Activated T-helper 17 cell treated with anti-CD3 and anti-CD28 coated beads, Interleukin-2, amount 50 U/mL, for 72 hours (primary cell): ENCODE data around the gene SCAF1. TPM values are rescaled to one million over a fixed set of nuclear protein-coding genes. Genes with fewer than 3 reads are reported as not detected.

Source experiments
- ATAC-seq: fragments of 150-1000 bp; cut with Tn5 transposase; replicated peaks from 2 replicates; pipeline ENCODE4 v1.10.0; 2021; ENCODE audit warnings: mild to moderate bottlenecking, moderate library complexity
- H3K27ac Mint-ChIP-seq: one replicate; pipeline ENCODE4 v1.8.0; 2022; ENCODE audit warnings: mixed read lengths
- H3K27me3 Mint-ChIP-seq: one replicate; pipeline ENCODE4 v1.8.0; 2022; ENCODE audit warnings: mixed read lengths
- H3K36me3 Mint-ChIP-seq: one replicate; pipeline ENCODE4 v1.8.0; 2022; ENCODE audit warnings: low read depth, mild to moderate bottlenecking, mixed read lengths
- H3K4me1 Mint-ChIP-seq: one replicate; pipeline ENCODE4 v1.8.0; 2022; ENCODE audit warnings: mixed read lengths
- H3K4me3 Mint-ChIP-seq: one replicate; pipeline ENCODE4 v1.8.0; 2022; ENCODE audit warnings: mild to moderate bottlenecking, mixed read lengths
- H3K9me3 Mint-ChIP-seq: one replicate; pipeline ENCODE4 v1.8.0; 2022; ENCODE audit warnings: mixed read lengths
- total RNA-seq, 2 donors: library from RNA; stranded (reverse); gene quantifications; one replicate each; pipeline ENCODE4 v1.2.3, GENCODE V29; 2022

Gene SCAF1
- total RNA-seq: 10 to 100 TPM; 53.8 to 60.5 TPM

- no peaks in the 10 kb centered on the region for H3K27me3 Mint-ChIP-seq
- peak; percentile 70 for ATAC-seq
- H3K27ac Mint-ChIP-seq: peak within 1 kb of the TSS; percentile 98
- H3K4me3 Mint-ChIP-seq: peak within 1 kb of the TSS; percentile 99
- no peaks in the 10 kb centered on the region for H3K9me3 Mint-ChIP-seq
- peaks cover 39% of the 10 kb centered on the region for H3K4me1 Mint-ChIP-seq
- peaks cover 45% of the 10 kb centered on the region for H3K36me3 Mint-ChIP-seq
Observed at GRCh38 chr19:49641688-49642491, at the start of gene SCAF1. Gene SCAF1 (plus strand): TSS chr19:49642209. CDS start chr19:49645027, 2,818 bp downstream.

GRCh38 chr19:49592486-49593232, 49.4 kb upstream of the SCAF1 start:
- peaks cover 31% of the 10 kb centered on the region for H3K4me1 Mint-ChIP-seq
- H3K27ac Mint-ChIP-seq: peak overlapping the region; percentile 75
- ATAC-seq: no peak
- peak overlapping the region; percentile 94 for H3K4me3 Mint-ChIP-seq
- no peaks in the 10 kb centered on the region for H3K27me3 Mint-ChIP-seq
- H3K36me3 Mint-ChIP-seq: peaks cover 27% of the 10 kb centered on the region
- H3K9me3 Mint-ChIP-seq: no peaks in the 10 kb centered on the region

- peak overlapping the region; percentile 75 for H3K27ac Mint-ChIP-seq
- ATAC-seq: peak; percentile 75
- H3K9me3 Mint-ChIP-seq: no peaks in the 10 kb centered on the region
- H3K27me3 Mint-ChIP-seq: no peaks in the 10 kb centered on the region
- peak overlapping the region; percentile 94 for H3K4me3 Mint-ChIP-seq
- peaks cover 27% of the 10 kb centered on the region for H3K36me3 Mint-ChIP-seq
- H3K4me1 Mint-ChIP-seq: peaks cover 31% of the 10 kb centered on the region
Observed at GRCh38 chr19:49593233-49594113, 48.5 kb upstream of the SCAF1 start.

- Mint-ChIP-seq H3K27me3 (no peaks in the 10 kb centered on the region), H3K4me3 (peak overlapping the region; percentile 94), H3K36me3 (peaks cover 32% of the 10 kb centered on the region), H3K27ac (peak overlapping the region; percentile 75), H3K9me3 (no peaks in the 10 kb centered on the region), H3K4me1 (peaks cover 24% of the 10 kb centered on the region)
- ATAC-seq: no peak
Observed at GRCh38 chr19:49594157-49594992, 47.6 kb upstream of the SCAF1 start.

GRCh38 chr19:49594993-49595818, 46.8 kb upstream of the SCAF1 start:
- Mint-ChIP-seq H3K27me3 (no peaks in the 10 kb centered on the region), H3K9me3 (no peaks in the 10 kb centered on the region), H3K4me3 (no peak overlapping the region), H3K4me1 (peaks cover 22% of the 10 kb centered on the region), H3K36me3 (peaks cover 38% of the 10 kb centered on the region), H3K27ac (no peak overlapping the region)
- no peak for ATAC-seq

- H3K27ac Mint-ChIP-seq: no peak overlapping the region
- H3K9me3 Mint-ChIP-seq: no peaks in the 10 kb centered on the region
- no peak for ATAC-seq
- no peak overlapping the region for H3K4me3 Mint-ChIP-seq
- H3K4me1 Mint-ChIP-seq: peaks cover 22% of the 10 kb centered on the region
- peaks cover 45% of the 10 kb centered on the region for H3K36me3 Mint-ChIP-seq
- H3K27me3 Mint-ChIP-seq: no peaks in the 10 kb centered on the region
Observed at GRCh38 chr19:49595819-49596404, 46.1 kb upstream of the SCAF1 start.

- Mint-ChIP-seq H3K4me1 (peaks cover 22% of the 10 kb centered on the region), H3K27me3 (no peaks in the 10 kb centered on the region), H3K4me3 (no peak overlapping the region), H3K27ac (no peak overlapping the region), H3K36me3 (peaks cover 50% of the 10 kb centered on the region), H3K9me3 (no peaks in the 10 kb centered on the region)
- ATAC-seq: no peak
Observed at GRCh38 chr19:49596407-49596806, 45.6 kb upstream of the SCAF1 start.

- Mint-ChIP-seq H3K4me3 (no peak overlapping the region), H3K36me3 (peaks cover 56% of the 10 kb centered on the region), H3K27me3 (no peaks in the 10 kb centered on the region), H3K4me1 (peaks cover 22% of the 10 kb centered on the region), H3K27ac (no peak overlapping the region), H3K9me3 (no peaks in the 10 kb centered on the region)
- ATAC-seq: no peak
Observed at GRCh38 chr19:49596954-49597702, 44.9 kb upstream of the SCAF1 start.

- Mint-ChIP-seq H3K4me3 (no peak overlapping the region), H3K4me1 (peaks cover 19% of the 10 kb centered on the region), H3K27me3 (no peaks in the 10 kb centered on the region), H3K27ac (no peak overlapping the region), H3K9me3 (no peaks in the 10 kb centered on the region), H3K36me3 (peaks cover 57% of the 10 kb centered on the region)
- ATAC-seq: no peak
Observed at GRCh38 chr19:49597703-49597974, 44.4 kb upstream of the SCAF1 start.

- Mint-ChIP-seq H3K4me3 (no peak overlapping the region), H3K9me3 (no peaks in the 10 kb centered on the region), H3K4me1 (peaks cover 5% of the 10 kb centered on the region), H3K27me3 (no peaks in the 10 kb centered on the region), H3K27ac (peak overlapping the region; percentile 84), H3K36me3 (peaks cover 51% of the 10 kb centered on the region)
- ATAC-seq: no peak
Observed at GRCh38 chr19:49599378-49600295, 42.4 kb upstream of the SCAF1 start.

GRCh38 chr19:49601482-49602038, 40.4 kb upstream of the SCAF1 start:
- Mint-ChIP-seq H3K27ac (no peak overlapping the region), H3K36me3 (peaks cover 53% of the 10 kb centered on the region), H3K4me1 (peaks cover 5% of the 10 kb centered on the region), H3K27me3 (no peaks in the 10 kb centered on the region), H3K4me3 (no peak overlapping the region), H3K9me3 (no peaks in the 10 kb centered on the region)
- no peak for ATAC-seq
